Caco-2 (cell line): ENCODE results near the gene TGFB2. TPM values are rescaled to one million over a fixed set of nuclear protein-coding genes. Genes with fewer than 3 reads are reported as not detected.

Experiments used
- BruUV-seq: library from RNA; stranded (reverse); fragments of 400-500 nt; replicated peaks from 2 replicates; lab custom pipeline; 2021; lab: Mats Ljungman, UMichigan
- CTCF ChIA-PET: fragments of 300-600 bp; sonication (Branson Sonifier 250); formaldehyde crosslinking; loops from one replicate; lab custom pipeline; 2022; ENCODE audit warnings: antibody characterized with exemption; lab: Charles Lee
- POLR2A ChIA-PET: fragments of 300-600 bp; sonication (Branson Sonifier 250); formaldehyde crosslinking; loops from one replicate; lab custom pipeline; 2022; ENCODE audit warnings: antibody characterized with exemption; lab: Charles Lee
- DNase-seq, 2 experiments: peaks; one replicate each; pipeline versions ENCODE4 v3.0.0 to v3.0.0-alpha.2; 2020 to 2022
- H3K27me3 ChIP-seq: replicated peaks from 2 replicates; pipeline ENCODE4 v1.6.0; 2011; ENCODE audit warnings: low read length; ENCODE audit not compliant: control insufficient read depth, insufficient read depth
- H3K36me3 ChIP-seq: 2 replicates; pipeline ENCODE4 v1.5.1; 2011; ENCODE audit warnings: low read length; ENCODE audit not compliant: control insufficient read depth, insufficient read depth
- H3K4me1 ChIP-seq: fragments of 250-450 bp; sonication (Bioruptor Pico); 2 replicates; pipeline ENCODE4 v1.5.1; 2020; ENCODE audit warnings: mild to moderate bottlenecking
- H3K4me3 ChIP-seq: 2 replicates; pipeline ENCODE4 v1.5.1; 2011; ENCODE audit warnings: low read depth, mild to moderate bottlenecking, control low read depth, low read length
- H3K9me3 ChIP-seq: fragments of 250-450 bp; sonication (Bioruptor Pico); 2 replicates; pipeline ENCODE4 v1.5.1; 2020; ENCODE audit warnings: mild to moderate bottlenecking, moderate library complexity
- H3K27ac Mint-ChIP-seq: one replicate; pipeline ENCODE4 v1.8.0; 2022; ENCODE audit warnings: mixed read lengths; ENCODE audit not compliant: unreplicated experiment
- H3K27me3 Mint-ChIP-seq: one replicate; pipeline ENCODE4 v1.8.0; 2022; ENCODE audit warnings: mixed read lengths; ENCODE audit not compliant: insufficient read depth, unreplicated experiment
- H3K36me3 Mint-ChIP-seq: one replicate; pipeline ENCODE4 v1.8.0; 2022; ENCODE audit warnings: mild to moderate bottlenecking, mixed read lengths; ENCODE audit not compliant: insufficient read depth, unreplicated experiment
- H3K4me1 Mint-ChIP-seq: one replicate; pipeline ENCODE4 v1.8.0; 2022; ENCODE audit warnings: low read depth, mixed read lengths; ENCODE audit not compliant: unreplicated experiment
- H3K4me3 Mint-ChIP-seq: one replicate; pipeline ENCODE4 v1.8.0; 2022; ENCODE audit warnings: mild to moderate bottlenecking, moderate library complexity, mixed read lengths; ENCODE audit not compliant: unreplicated experiment
- H3K9me3 Mint-ChIP-seq: one replicate; pipeline ENCODE4 v1.8.0; 2022; ENCODE audit warnings: mixed read lengths; ENCODE audit not compliant: unreplicated experiment
- CTCF ChIP-seq, 2 experiments: fragments of 200-600 bp in 1 of 2; IDR thresholded peaks; 1 replicate in 1 of 2; 2 replicates in 1 of 2; pipeline versions ENCODE4 v1.5.1 to v1.8.0; 2011 to 2022; ENCODE audit warnings: antibody characterized with exemption in 1 of 2, control low read depth in 1 of 2, inconsistent platforms in 1 of 2, low read depth in 1 of 2, low read length in 1 of 2, mild to moderate bottlenecking in 1 of 2, moderate library complexity in 1 of 2; ENCODE audit not compliant: insufficient read depth in 1 of 2, severe bottlenecking in 1 of 2, unreplicated experiment in 1 of 2
- intact Hi-C: fragments of 100-400 bp; cut with micrococcal nuclease; formaldehyde crosslinking; loops from one replicate; pipeline ENCODE4 v1.10.0; 2022; ENCODE audit not compliant: unreplicated experiment
- total RNA-seq: library from RNA; stranded (reverse); gene quantifications from 2 replicates; pipeline ENCODE4 v1.2.3, GENCODE V29; 2022

Gene TGFB2
- total RNA-seq, 1 experiment from 2014 or later = 14.2 TPM

DNA sequence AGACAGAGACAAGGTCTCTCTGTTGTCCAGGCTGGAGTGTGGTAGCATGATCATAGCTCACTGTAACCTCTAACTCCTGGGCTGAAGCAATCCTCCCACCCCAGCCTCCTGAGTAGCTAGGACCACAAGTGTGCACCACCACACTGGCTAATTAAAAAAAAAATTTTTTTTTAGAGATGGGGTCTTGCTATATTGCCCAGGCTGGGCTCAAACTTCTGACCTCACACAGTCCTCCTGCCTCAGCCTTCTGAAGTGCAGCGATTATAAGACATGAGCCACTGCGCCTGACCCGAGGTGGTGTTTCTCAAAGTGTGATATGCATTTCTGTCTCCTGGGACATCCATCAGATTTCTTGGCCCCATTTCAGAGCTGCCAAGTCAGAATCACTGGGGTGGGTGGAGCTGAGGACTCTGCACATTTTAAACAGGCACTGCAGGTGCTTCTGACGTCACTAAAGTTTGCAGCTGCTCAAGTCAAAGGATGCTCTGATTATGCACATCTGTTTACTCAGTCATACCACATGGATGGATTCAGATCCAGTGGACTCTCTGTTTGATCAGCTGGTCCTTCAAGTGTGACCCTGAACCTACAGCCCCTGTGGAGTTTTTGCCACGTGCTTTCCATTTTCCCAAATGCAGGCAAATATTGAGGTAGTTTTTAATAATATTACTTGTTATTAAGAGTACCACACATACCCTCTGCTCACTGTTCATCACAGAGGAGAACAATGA, 21.4 kb downstream of the TGFB2 start:
- BruUV-seq = TSS peak; percentile 77
- DNase-seq = peak; percentile 77 to 83
- no peaks in the 10 kb centered on the region for H3K36me3 ChIP-seq
- peaks cover 23% of the 10 kb centered on the region for H3K36me3 Mint-ChIP-seq
- H3K27me3 Mint-ChIP-seq = no peaks in the 10 kb centered on the region
- H3K4me3 Mint-ChIP-seq = peak overlapping the region; percentile 15
- H3K9me3 Mint-ChIP-seq = no peaks in the 10 kb centered on the region
- no peaks in the 10 kb centered on the region for H3K27me3 ChIP-seq
- H3K27ac Mint-ChIP-seq = peak overlapping the region; percentile 81
- ChIA-PET CTCF (interaction anchor here (1.0 to 1.3 kb wide), 3 partner anchors 14 to 180 kb away, joined by 3 to 5 read pairs (median 3); no protein-coding TSS in a partner anchor), POLR2A (interaction anchor here (0.7 to 1.8 kb wide), 3 partner anchors 14 to 56 kb away, joined by 3 to 9 read pairs (median 4); partner anchors contain the start of gene TGFB2)
- H3K4me1 ChIP-seq = peaks cover 71% of the 10 kb centered on the region
- no peak for TF ChIP-seq CTCF (IDR thresholded peaks at IDR 0.05; ENCODE audit: insufficient read depth in 1 of 2, low read depth in 1 of 2, low read length in 1 of 2, severe bottlenecking in 1 of 2, unreplicated experiment in 1 of 2)
- H3K4me1 Mint-ChIP-seq = peaks cover 22% of the 10 kb centered on the region
- H3K9me3 ChIP-seq = no peaks in the 10 kb centered on the region
- intact Hi-C loops = loop anchor here (1.0 to 10.0 kb wide), 9 partner anchors 14 to 948 kb away; partner anchors contain the start of gene TGFB2
- H3K4me3 ChIP-seq = no peak overlapping the region

DNA sequence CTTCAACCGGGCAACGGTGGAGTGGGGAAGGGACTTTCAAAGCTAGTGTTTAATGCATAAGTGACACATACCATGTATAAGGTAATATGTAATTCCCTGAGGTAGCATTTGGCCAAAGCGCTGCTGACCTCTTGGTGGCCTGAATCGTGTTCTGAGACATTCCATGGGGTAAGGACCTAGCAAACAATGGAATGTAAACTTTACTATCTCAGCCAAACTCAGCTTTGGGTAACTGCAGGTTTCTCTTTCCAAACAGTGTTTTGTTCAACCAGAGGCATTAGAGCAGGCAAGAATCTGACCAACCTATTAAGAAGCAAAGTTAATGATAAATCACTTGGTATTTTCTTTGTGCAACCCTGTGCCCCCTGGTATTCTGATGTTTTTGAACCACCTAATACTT, 22.0 kb downstream of the TGFB2 start:
- Mint-ChIP-seq H3K27ac (peak overlapping the region; percentile 81), H3K36me3 (peaks cover 23% of the 10 kb centered on the region), H3K4me3 (peak overlapping the region; percentile 15), H3K4me1 (peaks cover 22% of the 10 kb centered on the region), H3K27me3 (no peaks in the 10 kb centered on the region), H3K9me3 (no peaks in the 10 kb centered on the region)
- POLR2A ChIA-PET = interaction anchor here (0.7 to 1.8 kb wide), 3 partner anchors 13 to 57 kb away, joined by 3 to 9 read pairs (median 4); partner anchors contain the start of gene TGFB2
- no peaks in the 10 kb centered on the region for H3K9me3 ChIP-seq
- CTCF ChIA-PET = interaction anchor here (1.0 to 1.3 kb wide), 3 partner anchors 13 to 179 kb away, joined by 3 to 5 read pairs (median 3); no protein-coding TSS in a partner anchor
- no peak overlapping the region for H3K4me3 ChIP-seq
- peaks cover 78% of the 10 kb centered on the region for H3K4me1 ChIP-seq
- no peaks in the 10 kb centered on the region for H3K36me3 ChIP-seq
- peak; percentile 76 to 78 for DNase-seq
- no peaks in the 10 kb centered on the region for H3K27me3 ChIP-seq
- intact Hi-C loops = loop anchor here (1.0 to 10.0 kb wide), 9 partner anchors 13 to 948 kb away; partner anchors contain the start of gene TGFB2
- TF ChIP-seq CTCF (IDR thresholded peaks at IDR 0.05; ENCODE audit: insufficient read depth in 1 of 2, low read depth in 1 of 2, low read length in 1 of 2, severe bottlenecking in 1 of 2, unreplicated experiment in 1 of 2) = no peak
- BruUV-seq = no TSS peak

GRCh38 chr1:218368686-218369085, 23.6 kb downstream of the TGFB2 start:
- DNase-seq = no peak
- Histone ChIP-seq H3K4me1 (peaks cover 84% of the 10 kb centered on the region), H3K36me3 (no peaks in the 10 kb centered on the region), H3K4me3 (no peak overlapping the region), H3K27me3 (no peaks in the 10 kb centered on the region), H3K9me3 (no peaks in the 10 kb centered on the region)
- CTCF ChIA-PET = no interaction called here
- POLR2A ChIA-PET = interaction anchor here (1.4 kb wide), 1 partner anchor 24 kb away, joined by 4 read pairs; the partner anchor contains the start of gene TGFB2
- intact Hi-C loops = loop anchor here (5.0 to 10.0 kb wide), 2 partner anchors 94 to 946 kb away; no protein-coding TSS in a partner anchor
- Mint-ChIP-seq H3K36me3 (peaks cover 16% of the 10 kb centered on the region), H3K4me1 (peaks cover 22% of the 10 kb centered on the region), H3K27ac (peak overlapping the region; percentile 81), H3K9me3 (no peaks in the 10 kb centered on the region), H3K27me3 (no peaks in the 10 kb centered on the region), H3K4me3 (no peak overlapping the region)
- no peak for TF ChIP-seq CTCF (IDR thresholded peaks at IDR 0.05; ENCODE audit: insufficient read depth in 1 of 2, low read depth in 1 of 2, low read length in 1 of 2, severe bottlenecking in 1 of 2, unreplicated experiment in 1 of 2)
- BruUV-seq = no TSS peak
